HAP-1 (cell line): ENCODE data around the gene CNPY1.

ENCODE experiments used
- DNase-seq, 2 experiments: peaks; one replicate each; pipeline ENCODE4 v3.0.0-alpha.2; 2016 to 2020; ENCODE audit warnings: low spot score in 2 of 2
- H3K27me3 ChIP-seq: fragments of 250-450 bp; sonication (Bioruptor Pico); 2 replicates; pipeline ENCODE4 v1.5.1; 2020; ENCODE audit warnings: low read depth, mild to moderate bottlenecking, moderate library complexity
- H3K36me3 ChIP-seq: fragments of 250-450 bp; sonication (Bioruptor Pico); replicated peaks from 2 replicates; pipeline ENCODE4 v1.5.1; 2020; ENCODE audit warnings: mild to moderate bottlenecking
- H3K4me1 ChIP-seq: fragments of 250-450 bp; sonication (Bioruptor Pico); 2 replicates; pipeline ENCODE4 v1.5.1; 2020; ENCODE audit warnings: mild to moderate bottlenecking
- H3K4me3 ChIP-seq: fragments of 250-450 bp; sonication (Bioruptor Pico); 2 replicates; pipeline ENCODE4 v1.5.1; 2020; ENCODE audit warnings: mild to moderate bottlenecking, moderate library complexity
- H3K9me3 ChIP-seq: fragments of 250-450 bp; sonication (Bioruptor Pico); 2 replicates; pipeline ENCODE4 v1.5.1; 2020; ENCODE audit warnings: mild to moderate bottlenecking, moderate library complexity
- in situ Hi-C: fragments of 300-500 bp; cut with MboI; formaldehyde crosslinking; loops from 3 replicates; pipeline ENCODE4 v1.14.3; 2020; ENCODE audit warnings: low sequenced_read_pairs, inconsistent platforms, mixed read lengths

The CNPY1 gene

GRCh38 chr7:155559519-155560108 is 13.3 kb upstream of the CNPY1 start:
- no peak for DNase-seq
- H3K4me3 ChIP-seq, result no peak overlapping the region
- in situ Hi-C loops, result no loop called here
- no peaks in the 10 kb centered on the region for H3K36me3 ChIP-seq
- no peaks in the 10 kb centered on the region for H3K27me3 ChIP-seq
- H3K9me3 ChIP-seq, result no peaks in the 10 kb centered on the region
- H3K4me1 ChIP-seq, result no peaks in the 10 kb centered on the region

- Histone ChIP-seq H3K4me3 (no peak overlapping the region), H3K9me3 (no peaks in the 10 kb centered on the region), H3K27me3 (no peaks in the 10 kb centered on the region), H3K4me1 (no peaks in the 10 kb centered on the region), H3K36me3 (no peaks in the 10 kb centered on the region)
- in situ Hi-C loops, result no loop called here
- DNase-seq, result no peak
Measured at GRCh38 chr7:155558961-155559360, 12.6 kb upstream of the CNPY1 start.

- no peaks in the 10 kb centered on the region for H3K36me3 ChIP-seq
- no peaks in the 10 kb centered on the region for H3K4me1 ChIP-seq
- H3K4me3 ChIP-seq, result no peak overlapping the region
- in situ Hi-C loops, result no loop called here
- H3K9me3 ChIP-seq, result no peaks in the 10 kb centered on the region
- DNase-seq, result no peak
- H3K27me3 ChIP-seq, result no peaks in the 10 kb centered on the region
Measured at GRCh38 chr7:155558351-155558750, 12.0 kb upstream of the CNPY1 start.

- Histone ChIP-seq H3K4me1 (no peaks in the 10 kb centered on the region), H3K9me3 (no peaks in the 10 kb centered on the region), H3K4me3 (no peak overlapping the region), H3K36me3 (no peaks in the 10 kb centered on the region), H3K27me3 (no peaks in the 10 kb centered on the region)
- in situ Hi-C loops, result no loop called here
- no peak for DNase-seq
Measured at GRCh38 chr7:155557778-155558177, 11.4 kb upstream of the CNPY1 start.

DNA sequence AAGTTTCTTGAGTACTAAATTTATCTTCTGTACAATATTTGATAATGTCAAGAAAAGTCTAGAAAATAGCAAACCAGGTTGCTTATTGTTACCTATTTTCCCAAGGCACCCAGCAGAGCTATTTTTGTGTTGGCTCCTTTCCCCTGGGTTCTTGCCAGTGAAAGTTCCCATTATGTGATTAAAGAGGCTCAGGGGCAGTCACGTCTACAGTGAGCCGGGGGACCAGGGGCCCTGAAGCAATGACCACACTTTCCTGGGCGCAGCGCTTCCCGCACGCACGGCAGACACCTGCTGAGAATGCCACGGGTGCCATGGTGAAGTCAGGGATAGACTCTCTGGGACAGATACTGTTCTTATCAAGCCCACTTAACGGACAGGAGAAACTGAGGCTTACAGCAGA is 10.4 kb upstream of the CNPY1 start:
- no peaks in the 10 kb centered on the region for H3K27me3 ChIP-seq
- no peak for DNase-seq
- no peaks in the 10 kb centered on the region for H3K36me3 ChIP-seq
- H3K9me3 ChIP-seq, result no peaks in the 10 kb centered on the region; the same call in 1 of the 2 replicates
- no peak overlapping the region for H3K4me3 ChIP-seq
- no peaks in the 10 kb centered on the region for H3K4me1 ChIP-seq
- in situ Hi-C loops, result no loop called here

DNA sequence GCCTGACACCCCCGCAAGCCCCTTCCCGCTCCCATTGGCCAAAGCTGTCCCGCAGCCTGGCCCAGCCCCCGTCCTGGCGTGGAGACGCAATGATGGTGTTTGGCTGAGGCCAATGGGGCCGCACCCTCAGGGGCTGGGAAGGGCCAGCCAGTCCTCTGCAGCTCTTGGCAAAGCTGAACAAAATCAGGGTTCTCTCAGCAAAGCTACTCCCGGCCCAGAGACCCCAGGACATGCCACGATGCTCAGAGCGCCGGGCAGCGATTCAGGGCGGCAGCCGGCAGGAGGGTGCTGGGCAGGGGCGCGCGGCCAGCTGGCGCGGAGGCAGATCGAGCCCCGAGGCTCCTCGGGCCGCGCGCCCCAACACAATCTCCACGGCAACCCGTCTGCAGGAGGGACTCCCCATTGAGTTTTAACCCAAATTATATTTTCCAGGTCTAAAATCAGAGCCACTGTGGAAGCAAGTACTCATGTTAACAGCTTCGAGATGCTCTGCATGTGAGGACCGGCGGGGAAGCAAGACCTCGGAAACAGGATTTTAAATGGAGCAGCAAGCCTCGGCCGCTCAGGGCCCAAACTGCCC is 8.8 kb upstream of the CNPY1 start:
- in situ Hi-C loops, result no loop called here
- Histone ChIP-seq H3K36me3 (no peaks in the 10 kb centered on the region), H3K9me3 (no peaks in the 10 kb centered on the region; the same call in 1 of the 2 replicates), H3K4me1 (no peaks in the 10 kb centered on the region), H3K27me3 (no peaks in the 10 kb centered on the region), H3K4me3 (no peak overlapping the region)
- no peak for DNase-seq

- H3K36me3 ChIP-seq, result no peaks in the 10 kb centered on the region
- H3K4me3 ChIP-seq, result no peak overlapping the region
Measured at GRCh38 chr7:155553871-155554270, 7.5 kb upstream of the CNPY1 start.

GRCh38 chr7:155551785-155552611 is 5.6 kb upstream of the CNPY1 start:
- no peak for DNase-seq
- Histone ChIP-seq H3K27me3 (no peaks in the 10 kb centered on the region), H3K9me3 (no peaks in the 10 kb centered on the region; the same call in 1 of the 2 replicates), H3K4me1 (no peaks in the 10 kb centered on the region), H3K36me3 (no peaks in the 10 kb centered on the region), H3K4me3 (no peak overlapping the region)
- in situ Hi-C loops, result no loop called here

More at GRCh38 chr7:155553871-155554270, 7.5 kb upstream of the CNPY1 start:
- H3K27me3 ChIP-seq, result no peaks in the 10 kb centered on the region
- DNase-seq, result no peak
- in situ Hi-C loops, result no loop called here
- no peaks in the 10 kb centered on the region; the same call in 1 of the 2 replicates for H3K9me3 ChIP-seq
- no peaks in the 10 kb centered on the region for H3K4me1 ChIP-seq

DNA sequence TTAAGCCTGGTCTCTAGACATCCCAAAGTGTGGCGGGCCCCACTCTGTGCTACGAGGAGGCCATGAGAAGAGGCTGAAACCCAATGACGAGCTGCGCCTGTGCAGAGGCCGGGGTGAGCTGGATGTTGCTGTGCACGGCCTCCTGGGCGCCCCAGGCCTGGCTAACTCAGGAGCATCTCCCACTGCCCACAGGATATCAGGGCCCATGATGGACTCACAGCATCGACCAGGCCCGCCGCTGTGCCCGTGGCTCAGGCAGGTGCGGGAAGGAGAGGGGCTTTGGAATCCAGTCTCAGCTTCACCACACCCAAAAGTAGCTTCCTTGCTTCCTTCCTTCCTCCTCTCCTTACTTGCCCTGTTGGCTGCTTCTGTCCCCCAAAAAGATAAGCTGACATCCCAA is 4.6 kb upstream of the CNPY1 start:
- no peaks in the 10 kb centered on the region for H3K27me3 ChIP-seq
- H3K9me3 ChIP-seq, result no peaks in the 10 kb centered on the region; the same call in 1 of the 2 replicates
- no peaks in the 10 kb centered on the region for H3K36me3 ChIP-seq
- in situ Hi-C loops, result no loop called here
- no peaks in the 10 kb centered on the region for H3K4me1 ChIP-seq
- DNase-seq, result no peak
- no peak overlapping the region for H3K4me3 ChIP-seq

DNA sequence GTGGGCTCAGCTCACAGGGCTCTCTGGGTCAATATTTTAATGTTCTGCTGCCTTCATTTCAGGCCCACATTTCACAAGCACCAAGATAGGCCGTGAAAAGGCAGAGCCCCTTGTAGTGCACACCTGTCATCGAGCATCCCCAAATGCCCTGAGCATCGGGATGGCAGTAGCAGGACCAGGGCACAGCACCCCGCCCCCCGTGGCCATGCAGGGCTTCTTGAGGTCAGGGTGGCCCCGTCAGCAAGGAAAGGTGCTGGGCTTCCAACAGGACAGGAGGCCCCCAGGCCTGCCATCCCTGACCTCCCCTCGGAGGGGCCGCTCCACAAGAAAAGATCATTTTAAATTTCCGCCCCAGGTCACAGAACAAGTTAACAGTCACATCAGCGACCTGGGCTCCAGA is 2.9 kb upstream of the CNPY1 start:
- H3K9me3 ChIP-seq, result no peaks in the 10 kb centered on the region; the same call in 1 of the 2 replicates
- no peaks in the 10 kb centered on the region for H3K27me3 ChIP-seq
- H3K4me1 ChIP-seq, result no peaks in the 10 kb centered on the region
- in situ Hi-C loops, result no loop called here
- no peak for DNase-seq
- no peaks in the 10 kb centered on the region for H3K36me3 ChIP-seq
- H3K4me3 ChIP-seq, result no peak overlapping the region

GRCh38 chr7:155547161-155547791 is 917 bp upstream of the CNPY1 start:
- no peak overlapping the region for H3K4me3 ChIP-seq
- no peaks in the 10 kb centered on the region; the same call in 1 of the 2 replicates for H3K9me3 ChIP-seq
- no peaks in the 10 kb centered on the region for H3K4me1 ChIP-seq
- no peaks in the 10 kb centered on the region for H3K36me3 ChIP-seq
- DNase-seq, result no peak
- in situ Hi-C loops, result no loop called here
- no peaks in the 10 kb centered on the region for H3K27me3 ChIP-seq

- Histone ChIP-seq H3K4me1 (no peaks in the 10 kb centered on the region), H3K4me3 (no peak overlapping the region), H3K9me3 (no peaks in the 10 kb centered on the region), H3K27me3 (no peaks in the 10 kb centered on the region), H3K36me3 (no peaks in the 10 kb centered on the region)
- DNase-seq, result peak in 1 of 2 experiments; percentile 20
- in situ Hi-C loops, result no loop called here
Measured at GRCh38 chr7:155545348-155545747, 1.0 kb downstream of the CNPY1 start.

DNA sequence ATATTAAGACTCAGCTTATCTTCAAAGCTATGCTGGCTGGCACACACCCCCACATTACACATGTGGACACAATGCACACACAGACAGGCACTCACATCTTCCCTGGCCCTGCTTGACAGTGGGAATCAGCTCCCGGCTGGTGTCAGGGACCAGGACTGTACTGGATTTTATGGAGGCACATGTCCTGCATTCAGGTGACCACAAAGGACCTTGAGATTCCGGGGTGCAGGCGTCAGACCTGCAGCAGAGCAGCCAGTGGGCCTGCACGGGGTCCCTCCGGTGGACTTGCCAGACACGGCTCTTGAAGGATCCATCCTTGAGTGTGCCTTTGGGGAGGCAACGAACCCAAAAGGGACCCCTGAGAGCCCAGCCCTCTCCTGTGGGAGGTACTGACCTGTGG is 1.9 kb downstream of the CNPY1 start:
- Histone ChIP-seq H3K4me3 (no peak overlapping the region), H3K9me3 (no peaks in the 10 kb centered on the region), H3K4me1 (no peaks in the 10 kb centered on the region), H3K27me3 (no peaks in the 10 kb centered on the region), H3K36me3 (no peaks in the 10 kb centered on the region)
- in situ Hi-C loops, result no loop called here
- no peak for DNase-seq

DNA sequence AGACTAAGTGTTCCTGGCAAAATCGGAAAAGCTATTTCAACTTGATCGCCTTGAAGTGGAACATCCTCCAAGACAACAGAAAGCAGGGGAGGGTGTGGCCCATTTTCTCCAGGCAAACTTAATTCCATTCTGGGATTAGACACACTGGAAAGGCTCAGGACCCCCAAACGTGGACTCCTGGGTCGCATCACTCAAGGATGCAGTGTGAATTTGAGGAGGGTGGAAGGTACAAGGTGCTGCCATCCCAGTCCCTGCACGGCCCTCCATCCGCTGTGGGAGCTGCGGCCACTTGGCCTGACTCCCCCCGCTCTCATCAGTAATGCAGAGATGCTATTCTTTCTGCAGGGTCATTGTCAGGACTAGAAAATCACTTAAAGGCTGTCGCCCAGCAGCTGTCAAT is 2.4 kb downstream of the CNPY1 start:
- Histone ChIP-seq H3K27me3 (no peaks in the 10 kb centered on the region), H3K9me3 (no peaks in the 10 kb centered on the region), H3K4me3 (no peak overlapping the region), H3K4me1 (no peaks in the 10 kb centered on the region), H3K36me3 (no peaks in the 10 kb centered on the region)
- no peak for DNase-seq
- in situ Hi-C loops, result no loop called here
